ENCODE measurements around the gene FAM168A. TPM values are rescaled to one million over a fixed set of nuclear protein-coding genes. Genes with fewer than 3 reads are reported as not detected.

The FAM168A gene
- total RNA-seq, 1 experiment from 2014 or later = 13.8 TPM

DNA sequence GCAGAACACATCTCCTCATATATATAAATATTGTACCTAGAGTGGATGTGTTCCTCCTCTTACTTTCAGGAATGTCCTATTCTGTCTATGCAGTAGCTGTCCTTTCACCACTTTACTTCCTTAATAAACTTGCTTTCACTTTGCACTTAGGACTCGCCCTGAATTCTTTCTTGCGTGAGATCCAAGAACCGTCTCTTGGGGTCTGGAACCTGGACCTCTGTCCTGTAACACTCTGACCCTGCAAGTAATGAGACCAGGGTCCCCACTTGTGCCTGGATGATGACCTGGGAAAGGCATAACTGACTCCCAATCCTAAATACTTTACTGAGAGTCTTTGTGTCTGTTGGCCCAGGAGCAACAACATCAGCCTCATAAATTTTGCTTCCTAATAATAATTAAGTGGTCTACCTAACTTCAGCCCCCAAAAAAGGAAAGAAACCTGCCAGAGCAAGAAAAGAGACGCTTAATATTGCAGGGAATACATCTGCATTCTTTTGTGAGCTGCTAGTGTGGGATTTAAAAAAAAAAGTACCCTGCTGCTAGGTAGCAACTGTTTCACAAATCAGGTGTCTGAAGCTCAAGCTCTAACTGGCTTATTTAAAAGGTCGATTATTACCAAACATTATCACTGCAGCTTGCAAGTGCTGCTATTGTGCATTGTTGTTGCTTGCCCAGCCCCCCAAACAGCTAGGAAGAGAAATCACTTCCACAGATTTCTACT is 69.3 kb downstream of the FAM168A start:
- Mint-ChIP-seq H3K4me1 (ENCODE audit: insufficient read depth, unreplicated experiment) (no peaks in the 10 kb centered on the region), H3K9me3 (ENCODE audit: unreplicated experiment) (no peaks in the 10 kb centered on the region), H3K27me3 (ENCODE audit: insufficient read depth, unreplicated experiment) (no peaks in the 10 kb centered on the region), H3K27ac (ENCODE audit: low read depth, unreplicated experiment) (no peak overlapping the region), H3K4me3 (ENCODE audit: unreplicated experiment) (no peak overlapping the region), H3K36me3 (ENCODE audit: insufficient read depth, unreplicated experiment) (no peaks in the 10 kb centered on the region)
- TF ChIP-seq, protein P1, sequence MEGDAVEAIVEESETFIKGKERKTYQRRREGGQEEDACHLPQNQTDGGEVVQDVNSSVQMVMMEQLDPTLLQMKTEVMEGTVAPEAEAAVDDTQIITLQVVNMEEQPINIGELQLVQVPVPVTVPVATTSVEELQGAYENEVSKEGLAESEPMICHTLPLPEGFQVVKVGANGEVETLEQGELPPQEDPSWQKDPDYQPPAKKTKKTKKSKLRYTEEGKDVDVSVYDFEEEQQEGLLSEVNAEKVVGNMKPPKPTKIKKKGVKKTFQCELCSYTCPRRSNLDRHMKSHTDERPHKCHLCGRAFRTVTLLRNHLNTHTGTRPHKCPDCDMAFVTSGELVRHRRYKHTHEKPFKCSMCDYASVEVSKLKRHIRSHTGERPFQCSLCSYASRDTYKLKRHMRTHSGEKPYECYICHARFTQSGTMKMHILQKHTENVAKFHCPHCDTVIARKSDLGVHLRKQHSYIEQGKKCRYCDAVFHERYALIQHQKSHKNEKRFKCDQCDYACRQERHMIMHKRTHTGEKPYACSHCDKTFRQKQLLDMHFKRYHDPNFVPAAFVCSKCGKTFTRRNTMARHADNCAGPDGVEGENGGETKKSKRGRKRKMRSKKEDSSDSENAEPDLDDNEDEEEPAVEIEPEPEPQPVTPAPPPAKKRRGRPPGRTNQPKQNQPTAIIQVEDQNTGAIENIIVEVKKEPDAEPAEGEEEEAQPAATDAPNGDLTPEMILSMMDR (IDR thresholded peaks at IDR 0.05; ENCODE audit: unreplicated experiment) = no peak
- BruUV-seq (replicated peaks) = no TSS peak
- CTCF ChIA-PET = interaction anchor here (0.6 to 1.6 kb wide), 8 partner anchors 12 to 1288 kb away, joined by 3 to 7 read pairs (median 3); no protein-coding TSS in a partner anchor
- no peak for DNase-seq (ENCODE audit: unreplicated experiment)
- intact Hi-C loops (cut with micrococcal nuclease) = no loop called here
- POLR2A ChIA-PET = interaction anchor here (0.6 to 1.2 kb wide), 4 partner anchors 13 to 1416 kb away, joined by 3 to 5 read pairs (median 3); no protein-coding TSS in a partner anchor

DNA sequence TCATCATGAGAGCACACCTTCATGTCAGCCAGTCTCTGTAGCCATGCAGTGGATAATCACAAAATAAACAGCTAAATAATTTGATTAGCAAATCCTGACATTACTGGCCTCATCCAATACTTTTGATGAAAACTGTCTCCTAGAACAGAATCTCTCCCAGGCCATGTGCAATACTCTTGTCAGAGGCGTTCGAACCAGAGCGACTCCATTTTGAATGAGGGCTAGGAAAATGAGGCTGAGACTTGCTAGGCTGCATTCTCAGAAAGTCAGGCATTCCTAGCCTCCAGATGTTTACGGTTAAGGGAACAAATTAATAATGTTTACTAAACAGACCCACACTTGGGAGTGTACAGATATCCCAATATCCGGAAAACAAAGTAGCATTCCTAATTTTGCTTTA is 69.9 kb downstream of the FAM168A start:
- no peaks in the 10 kb centered on the region for H3K4me1 Mint-ChIP-seq (ENCODE audit: insufficient read depth, unreplicated experiment)
- ChIA-PET CTCF (interaction anchor here (0.6 to 1.6 kb wide), 3 partner anchors 98 to 1288 kb away, joined by 3 to 4 read pairs (median 3); no protein-coding TSS in a partner anchor), POLR2A (interaction anchor here (1.2 kb wide), 1 partner anchor 12 kb away, joined by 3 read pairs; no protein-coding TSS in a partner anchor)
- BruUV-seq (replicated peaks) = no TSS peak
- intact Hi-C loops (cut with micrococcal nuclease) = no loop called here
- TF ChIP-seq, protein P1 (IDR thresholded peaks at IDR 0.05; ENCODE audit: unreplicated experiment) = no peak
- no peaks in the 10 kb centered on the region for H3K36me3 Mint-ChIP-seq (ENCODE audit: insufficient read depth, unreplicated experiment)
- no peak overlapping the region for H3K4me3 Mint-ChIP-seq (ENCODE audit: unreplicated experiment)
- DNase-seq (ENCODE audit: unreplicated experiment) = no peak
- no peak overlapping the region for H3K27ac Mint-ChIP-seq (ENCODE audit: low read depth, unreplicated experiment)
- no peaks in the 10 kb centered on the region for H3K27me3 Mint-ChIP-seq (ENCODE audit: insufficient read depth, unreplicated experiment)
- H3K9me3 Mint-ChIP-seq (ENCODE audit: unreplicated experiment) = no peaks in the 10 kb centered on the region

DNA sequence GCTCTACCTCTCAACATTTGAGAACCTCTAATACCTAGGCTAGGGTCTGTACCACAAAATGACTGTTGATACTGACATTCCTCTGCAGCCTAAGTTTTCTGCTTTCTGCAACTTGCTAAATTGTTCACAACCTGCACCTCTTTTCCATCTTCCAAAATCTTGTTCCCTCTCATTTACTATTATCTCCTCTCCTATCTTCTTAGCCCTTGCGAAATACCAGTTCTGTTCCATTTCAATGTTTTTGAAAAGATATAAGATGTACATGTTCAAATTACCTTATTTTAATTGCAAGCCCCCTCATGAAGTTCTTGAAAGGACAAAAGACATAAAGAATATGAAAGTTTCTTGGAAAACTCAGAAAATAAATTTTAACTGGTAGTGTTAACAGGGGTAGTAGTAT is 72.3 kb downstream of the FAM168A start:
- TF ChIP-seq, protein P1 (IDR thresholded peaks at IDR 0.05; ENCODE audit: unreplicated experiment) = no peak
- no peaks in the 10 kb centered on the region for H3K27me3 Mint-ChIP-seq (ENCODE audit: insufficient read depth, unreplicated experiment)
- H3K4me1 Mint-ChIP-seq (ENCODE audit: insufficient read depth, unreplicated experiment) = peaks cover 6% of the 10 kb centered on the region
- ChIA-PET POLR2A (no interaction called here), CTCF (no interaction called here)
- no peak overlapping the region for H3K4me3 Mint-ChIP-seq (ENCODE audit: unreplicated experiment)
- H3K9me3 Mint-ChIP-seq (ENCODE audit: unreplicated experiment) = no peaks in the 10 kb centered on the region
- intact Hi-C loops (cut with micrococcal nuclease) = no loop called here
- no peaks in the 10 kb centered on the region for H3K36me3 Mint-ChIP-seq (ENCODE audit: insufficient read depth, unreplicated experiment)
- no peak for DNase-seq (ENCODE audit: unreplicated experiment)
- BruUV-seq (replicated peaks) = no TSS peak
- H3K27ac Mint-ChIP-seq (ENCODE audit: low read depth, unreplicated experiment) = no peak overlapping the region

DNA sequence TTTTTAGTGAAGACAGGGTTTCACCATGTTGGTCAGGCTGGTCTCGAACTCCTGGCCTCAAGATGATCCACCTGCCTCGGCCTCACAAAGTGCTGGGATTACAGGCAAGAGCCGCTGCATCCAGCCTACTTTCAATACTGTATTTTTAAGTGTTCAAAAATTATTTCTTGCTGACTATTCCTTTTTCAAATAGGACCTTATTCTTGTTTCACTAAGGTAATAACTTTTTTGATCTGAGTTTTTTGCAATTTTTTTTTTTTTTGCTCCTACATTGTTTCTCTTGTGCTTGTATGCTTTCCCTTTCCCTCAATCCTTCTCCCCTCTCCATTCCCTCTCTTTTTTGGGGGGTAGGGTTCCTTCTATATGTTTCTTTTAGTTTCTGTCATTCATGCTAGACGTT is 73.1 kb downstream of the FAM168A start:
- Mint-ChIP-seq H3K27me3 (ENCODE audit: insufficient read depth, unreplicated experiment) (no peaks in the 10 kb centered on the region), H3K27ac (ENCODE audit: low read depth, unreplicated experiment) (no peak overlapping the region), H3K4me3 (ENCODE audit: unreplicated experiment) (no peak overlapping the region), H3K36me3 (ENCODE audit: insufficient read depth, unreplicated experiment) (no peaks in the 10 kb centered on the region), H3K4me1 (ENCODE audit: insufficient read depth, unreplicated experiment) (peaks cover 6% of the 10 kb centered on the region), H3K9me3 (ENCODE audit: unreplicated experiment) (no peaks in the 10 kb centered on the region)
- no peak for DNase-seq (ENCODE audit: unreplicated experiment)
- BruUV-seq (replicated peaks) = no TSS peak
- CTCF ChIA-PET = no interaction called here
- POLR2A ChIA-PET = no interaction called here
- intact Hi-C loops (cut with micrococcal nuclease) = no loop called here
- TF ChIP-seq, protein P1 (IDR thresholded peaks at IDR 0.05; ENCODE audit: unreplicated experiment) = no peak

Measured in MCF 10A (cell line).